ENCODE data around the gene RNF225.

DNA sequence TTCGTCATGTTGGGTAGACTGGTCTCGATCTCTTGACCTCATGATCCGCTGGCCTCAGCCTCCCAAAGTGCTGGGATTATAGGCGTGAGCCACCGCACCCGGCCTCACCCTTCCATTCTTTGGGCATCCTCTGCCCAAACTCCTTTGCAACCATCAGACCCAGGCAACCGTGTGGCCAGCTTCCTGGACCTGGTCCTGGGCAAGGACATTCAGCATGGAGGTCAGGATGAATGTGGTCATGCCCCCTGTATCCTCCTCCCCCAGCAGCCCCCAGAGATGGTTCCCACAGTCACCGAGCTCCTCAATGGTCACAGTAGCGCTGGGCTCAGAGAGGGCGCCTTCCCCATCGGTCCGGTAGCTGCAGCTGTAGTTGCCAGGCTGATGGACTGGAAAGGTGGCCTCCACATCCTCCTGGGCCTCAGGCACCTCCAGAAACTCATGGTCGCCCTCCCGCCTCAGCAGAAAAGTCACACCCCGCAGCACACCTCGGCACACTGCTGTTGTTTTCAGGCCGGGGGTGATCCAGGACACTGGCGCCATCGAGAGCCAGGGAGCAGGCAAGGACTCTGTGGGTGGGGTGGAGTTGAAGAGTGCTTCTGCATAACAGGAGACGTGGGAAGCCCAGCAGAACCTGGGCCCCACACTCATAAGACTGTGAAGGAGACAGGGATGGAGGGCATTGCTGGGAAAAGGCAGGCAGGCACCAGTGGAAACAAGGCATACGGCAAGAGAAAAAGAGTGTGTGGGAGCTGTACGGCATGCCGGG, 43.3 kb upstream of the RNF225 start:
- no peak for TF ChIP-seq POLR2A (IDR thresholded peaks at IDR 0.05)
- TF ChIP-seq, protein P1, sequence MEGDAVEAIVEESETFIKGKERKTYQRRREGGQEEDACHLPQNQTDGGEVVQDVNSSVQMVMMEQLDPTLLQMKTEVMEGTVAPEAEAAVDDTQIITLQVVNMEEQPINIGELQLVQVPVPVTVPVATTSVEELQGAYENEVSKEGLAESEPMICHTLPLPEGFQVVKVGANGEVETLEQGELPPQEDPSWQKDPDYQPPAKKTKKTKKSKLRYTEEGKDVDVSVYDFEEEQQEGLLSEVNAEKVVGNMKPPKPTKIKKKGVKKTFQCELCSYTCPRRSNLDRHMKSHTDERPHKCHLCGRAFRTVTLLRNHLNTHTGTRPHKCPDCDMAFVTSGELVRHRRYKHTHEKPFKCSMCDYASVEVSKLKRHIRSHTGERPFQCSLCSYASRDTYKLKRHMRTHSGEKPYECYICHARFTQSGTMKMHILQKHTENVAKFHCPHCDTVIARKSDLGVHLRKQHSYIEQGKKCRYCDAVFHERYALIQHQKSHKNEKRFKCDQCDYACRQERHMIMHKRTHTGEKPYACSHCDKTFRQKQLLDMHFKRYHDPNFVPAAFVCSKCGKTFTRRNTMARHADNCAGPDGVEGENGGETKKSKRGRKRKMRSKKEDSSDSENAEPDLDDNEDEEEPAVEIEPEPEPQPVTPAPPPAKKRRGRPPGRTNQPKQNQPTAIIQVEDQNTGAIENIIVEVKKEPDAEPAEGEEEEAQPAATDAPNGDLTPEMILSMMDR (IDR thresholded peaks at IDR 0.05 in 4 of 5, conservative IDR thresholded peaks at IDR 0.05 in 1 of 5), result no peak
